Activated CD4-positive, alpha-beta T cell treated with anti-CD3 and anti-CD28 coated beads for 36 hours (primary cell): ENCODE measurements around the gene ABHD16B. TPM values are rescaled to one million over a fixed set of nuclear protein-coding genes. Genes with fewer than 3 reads are reported as not detected.

Experiments used
- ATAC-seq: fragments of 200-7000 bp; cut with Tn5 transposase; one replicate; pipeline ENCODE4 v1.10.0; 2021; ENCODE audit warnings: mild to moderate bottlenecking, moderate library complexity
- CTCF ChIA-PET: fragments of 350-600 bp; sonication (Branson Sonifier 250); formaldehyde crosslinking; loops from one replicate; lab custom pipeline; 2021; ENCODE audit warnings: antibody characterized with exemption; lab: Charles Lee
- POLR2A ChIA-PET: fragments of 350-600 bp; sonication (Branson Sonifier 250); formaldehyde crosslinking; loops from one replicate; lab custom pipeline; 2021; ENCODE audit warnings: antibody characterized with exemption, inconsistent platforms; lab: Charles Lee
- DNase-seq: peaks from one replicate; pipeline ENCODE4 v3.0.0-alpha.2; 2020
- H3K27ac Mint-ChIP-seq: one replicate; pipeline ENCODE4 v1.8.0; 2021; ENCODE audit warnings: mixed read lengths
- H3K27me3 Mint-ChIP-seq: one replicate; pipeline ENCODE4 v1.8.0; 2021; ENCODE audit warnings: mixed read lengths
- H3K36me3 Mint-ChIP-seq: one replicate; pipeline ENCODE4 v1.8.0; 2021; ENCODE audit warnings: low read depth, mixed read lengths
- H3K4me1 Mint-ChIP-seq: one replicate; pipeline ENCODE4 v1.8.0; 2021; ENCODE audit warnings: mixed read lengths
- H3K4me3 Mint-ChIP-seq: one replicate; pipeline ENCODE4 v1.8.0; 2021; ENCODE audit warnings: mild to moderate bottlenecking, moderate library complexity, mixed read lengths
- H3K9me3 Mint-ChIP-seq: one replicate; pipeline ENCODE4 v1.8.0; 2021; ENCODE audit warnings: low read depth, mixed read lengths
- intact Hi-C, 2 experiments: fragments of 100-400 bp; cut with DNase I in 1 of 2; cut with micrococcal nuclease in 1 of 2; formaldehyde crosslinking; loops; one replicate each; pipeline versions ENCODE4 v1.14.2 to v1.15.1; 2022 to 2024; cut with DNase I, micrococcal nuclease
- total RNA-seq, 2 experiments: library from RNA; stranded (reverse); gene quantifications; one replicate each; pipeline ENCODE4 v1.2.3, GENCODE V29; 2021

The ABHD16B gene
- total RNA-seq, 2 experiments from 2014 or later: 0.11 to 0.16 TPM

DNA sequence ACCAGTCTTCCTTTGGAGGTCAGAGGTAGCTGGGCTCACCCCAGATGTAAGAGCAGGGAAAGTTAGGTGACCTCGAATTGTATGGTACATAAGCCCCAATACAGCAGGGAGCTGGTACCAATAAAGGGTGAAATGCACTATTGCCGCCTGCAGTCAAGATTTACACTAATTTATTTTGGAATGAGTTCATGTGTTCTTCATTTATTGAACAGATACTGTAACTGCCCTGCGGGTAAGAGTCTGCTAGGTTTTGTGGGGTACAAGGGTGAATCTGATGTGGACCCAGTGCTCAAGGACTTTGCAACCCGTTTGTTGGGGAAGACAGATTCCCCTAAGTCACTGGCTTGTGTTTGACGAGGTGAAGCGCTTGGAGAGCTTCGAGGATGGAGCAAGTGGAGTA lies 31.1 kb downstream of the ABHD16B start:
- CTCF ChIA-PET: no interaction called here
- ATAC-seq (no peak), DNase-seq (no peak)
- H3K4me3 Mint-ChIP-seq: no peak overlapping the region
- no peaks in the 10 kb centered on the region for H3K27me3 Mint-ChIP-seq
- H3K4me1 Mint-ChIP-seq: peaks cover 21% of the 10 kb centered on the region
- no peaks in the 10 kb centered on the region for H3K9me3 Mint-ChIP-seq
- POLR2A ChIA-PET: no interaction called here
- intact Hi-C loops: no loop called here
- no peak overlapping the region for H3K27ac Mint-ChIP-seq
- peaks cover 30% of the 10 kb centered on the region for H3K36me3 Mint-ChIP-seq

DNA sequence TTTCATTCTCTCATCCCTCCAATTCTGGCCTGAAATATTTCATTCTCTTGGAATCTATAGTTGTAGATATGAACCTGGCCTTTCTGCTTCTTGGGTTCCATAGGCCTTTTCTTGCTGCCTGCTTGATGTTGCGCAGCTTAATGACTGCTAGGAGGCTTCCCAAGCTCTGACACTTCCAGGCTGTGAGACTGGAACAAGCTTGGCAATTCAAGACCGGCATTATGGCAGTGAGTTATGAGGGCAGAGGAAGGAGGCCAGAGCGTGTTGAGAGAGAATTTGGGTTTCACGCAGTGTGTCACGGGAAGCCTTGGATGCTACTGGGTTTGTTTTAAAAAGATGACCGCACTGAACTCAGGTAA lies 32.7 kb downstream of the ABHD16B start:
- no peaks in the 10 kb centered on the region for H3K9me3 Mint-ChIP-seq
- H3K36me3 Mint-ChIP-seq: peaks cover 37% of the 10 kb centered on the region
- ChIA-PET CTCF (interaction anchor here (1.0 to 3.1 kb wide), 5 partner anchors 13 to 86 kb away, joined by 3 to 15 read pairs (median 5); partner anchors contain the start of genes PRPF6, SAMD10 and TPD52L2), POLR2A (no interaction called here)
- DNase-seq (no peak), ATAC-seq (no peak)
- intact Hi-C loops: loop anchor here (1.0 to 2.0 kb wide), 6 partner anchors 21 to 1771 kb away; partner anchors contain the start of genes TPD52L2 (in 2 of the 2), ARFRP1 (in 1 of the 2), LSM14B (in 1 of the 2) and ZBTB46 (in 1 of the 2)
- H3K27ac Mint-ChIP-seq: peak overlapping the region; percentile 76
- peak overlapping the region; percentile 72 for H3K4me3 Mint-ChIP-seq
- no peaks in the 10 kb centered on the region for H3K27me3 Mint-ChIP-seq
- H3K4me1 Mint-ChIP-seq: peaks cover 35% of the 10 kb centered on the region

DNA sequence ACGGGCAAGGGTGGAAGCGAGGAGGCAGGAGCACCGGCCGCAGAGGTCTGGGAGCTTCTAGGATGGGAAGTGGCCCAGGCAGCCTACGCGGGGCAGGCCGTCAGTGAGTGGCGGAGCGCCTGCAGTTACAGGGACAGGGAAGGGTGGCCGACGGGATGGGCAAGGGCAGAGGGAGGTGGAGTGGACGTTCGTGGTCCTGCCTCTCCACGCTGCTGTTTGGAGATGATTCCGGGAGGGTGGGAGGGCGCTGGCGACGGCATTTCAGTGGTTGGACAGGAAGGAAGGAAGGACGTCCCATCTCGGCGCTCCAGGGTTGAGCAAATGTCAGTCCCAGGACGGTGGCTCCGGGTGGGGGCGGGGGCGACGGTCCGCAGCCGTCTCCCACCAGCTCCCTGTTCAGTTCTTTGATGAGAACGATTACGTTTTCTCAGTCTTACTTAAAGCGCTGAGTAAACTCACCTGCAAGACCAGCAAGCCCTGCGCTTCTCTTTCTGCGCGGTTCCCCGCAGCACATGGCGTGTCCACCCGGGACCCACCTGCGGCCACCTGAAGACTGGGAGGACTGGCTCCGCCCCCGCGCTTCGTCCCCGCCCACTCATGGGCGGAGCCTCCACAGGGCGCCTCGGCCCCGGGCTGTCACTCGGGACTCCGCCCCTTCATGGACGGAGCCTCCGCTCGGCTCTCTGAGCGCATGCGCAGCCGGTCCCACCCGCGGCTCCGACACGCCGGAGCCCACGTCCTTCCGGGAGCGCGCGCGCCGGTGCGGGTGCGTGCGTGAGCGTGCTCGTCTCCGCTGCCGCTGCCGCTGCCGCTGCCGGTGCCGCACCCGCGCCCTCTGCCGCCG lies 33.3 kb downstream of the ABHD16B start, which contains the start of gene DNAJC5:
Gene DNAJC5, plus strand, starts transcription at position 769 of the 844 bp plus-strand sequence. CDS start 33,220 bp downstream, outside the sequence.
- no peaks in the 10 kb centered on the region for H3K9me3 Mint-ChIP-seq
- peaks cover 40% of the 10 kb centered on the region for H3K4me1 Mint-ChIP-seq
- intact Hi-C loops: loop anchor here (1.0 to 5.0 kb wide), 12 partner anchors 21 to 1772 kb away; partner anchors contain the start of genes TPD52L2 (in 2 of the 2), ARFRP1 (in 1 of the 2), GMEB2 (in 1 of the 2) and LSM14B (in 1 of the 2)
- DNase-seq (peak; percentile 98), ATAC-seq (peak; percentile 86)
- peaks cover 37% of the 10 kb centered on the region for H3K36me3 Mint-ChIP-seq
- H3K27ac Mint-ChIP-seq: peak within 1 kb of the TSS; percentile 98
- ChIA-PET POLR2A (interaction anchor here (0.5 kb wide), 1 partner anchor 28 kb away, joined by 5 read pairs; no protein-coding TSS in a partner anchor), CTCF (interaction anchor here (1.0 to 3.1 kb wide), 5 partner anchors 13 to 85 kb away, joined by 3 to 15 read pairs (median 5); partner anchors contain the start of genes PRPF6, SAMD10 and TPD52L2)
- peak within 1 kb of the TSS; percentile 95 for H3K4me3 Mint-ChIP-seq
- no peaks in the 10 kb centered on the region for H3K27me3 Mint-ChIP-seq

DNA sequence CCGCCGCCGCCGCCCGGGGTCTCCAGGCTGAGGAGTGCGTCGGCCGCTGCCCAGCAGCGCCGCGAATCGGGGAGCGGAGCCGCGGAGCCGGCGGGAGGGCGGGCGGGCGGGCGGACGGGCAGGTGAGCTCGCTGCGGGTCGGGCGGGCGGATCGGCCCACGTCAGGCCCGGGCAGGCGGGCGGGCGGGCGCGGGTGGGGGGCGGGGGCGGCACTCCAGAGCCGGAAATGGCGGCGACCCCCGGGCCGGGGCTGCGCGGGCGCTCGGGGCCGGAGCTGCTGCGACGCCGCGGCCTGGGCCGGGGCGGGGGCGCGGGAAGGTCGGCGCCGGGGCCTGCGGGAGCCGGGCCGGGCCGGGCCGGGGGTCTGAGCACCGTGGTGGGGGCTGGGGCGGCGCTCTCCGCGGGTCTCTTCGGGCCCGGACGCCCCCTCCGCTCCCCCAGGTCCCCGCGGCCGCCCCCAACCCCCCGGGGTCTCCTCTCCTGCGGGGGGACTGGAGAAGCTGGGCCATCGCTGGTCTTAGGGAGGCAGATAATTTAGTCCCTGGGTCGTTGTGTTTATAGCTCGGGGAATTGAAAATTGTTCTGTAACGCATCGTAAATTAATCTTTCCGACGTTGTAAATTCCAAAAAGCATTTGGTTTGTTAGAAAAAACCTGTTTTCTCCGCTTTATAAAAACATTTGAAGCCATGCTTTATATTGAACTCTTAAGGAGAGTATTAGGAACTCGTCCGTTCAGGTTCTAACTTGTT lies 34.1 kb downstream of the ABHD16B start:
- no peak for ATAC-seq
- Mint-ChIP-seq H3K36me3 (peaks cover 34% of the 10 kb centered on the region), H3K9me3 (no peaks in the 10 kb centered on the region), H3K27me3 (no peaks in the 10 kb centered on the region), H3K27ac (peak overlapping the region; percentile 98), H3K4me3 (peak overlapping the region; percentile 95), H3K4me1 (peaks cover 46% of the 10 kb centered on the region)
- CTCF ChIA-PET: interaction anchor here (0.6 to 3.1 kb wide), 11 partner anchors 12 to 89 kb away, joined by 3 to 15 read pairs (median 5); partner anchors contain the start of genes PRPF6, SAMD10 and TPD52L2
- intact Hi-C loops: loop anchor here (1.0 to 5.0 kb wide), 8 partner anchors 62 to 1773 kb away; partner anchors contain the start of genes GMEB2 (in 1 of the 2), LSM14B (in 1 of the 2), RTEL1 (in 1 of the 2) and TCEA2 (in 1 of the 2)
- no peak for DNase-seq
- POLR2A ChIA-PET: interaction anchor here (0.5 kb wide), 1 partner anchor 29 kb away, joined by 5 read pairs; no protein-coding TSS in a partner anchor

DNA sequence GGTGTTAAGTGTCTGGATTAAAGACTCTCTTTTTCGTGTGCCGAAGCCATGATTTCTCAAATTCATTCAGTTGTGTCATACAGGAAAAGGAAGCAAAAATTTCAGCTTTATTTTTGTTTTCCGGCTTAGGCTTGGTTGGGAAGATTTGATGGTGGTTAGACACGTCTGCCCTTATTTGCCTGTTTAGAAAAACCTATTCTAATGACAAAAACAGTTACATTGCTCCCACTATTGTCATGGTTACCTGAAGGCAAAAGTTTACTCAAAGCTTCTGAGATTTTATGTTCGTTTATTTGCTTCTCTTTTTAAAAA lies 34.6 kb downstream of the ABHD16B start:
- ChIA-PET CTCF (interaction anchor here (0.6 to 3.1 kb wide), 10 partner anchors 12 to 182 kb away, joined by 3 to 15 read pairs (median 4); partner anchors contain the start of genes PRPF6, SAMD10 and TPD52L2), POLR2A (interaction anchor here (0.7 kb wide), 1 partner anchor 27 kb away, joined by 4 read pairs; no protein-coding TSS in a partner anchor)
- no peak for ATAC-seq
- no peaks in the 10 kb centered on the region for H3K9me3 Mint-ChIP-seq
- H3K4me3 Mint-ChIP-seq: peak overlapping the region; percentile 95
- peaks cover 51% of the 10 kb centered on the region for H3K4me1 Mint-ChIP-seq
- intact Hi-C loops: loop anchor here (1.0 to 5.0 kb wide), 9 partner anchors 61 to 1773 kb away; partner anchors contain the start of genes GMEB2 (in 1 of the 2), LSM14B (in 1 of the 2), PRPF6 (in 1 of the 2) and RTEL1 (in 1 of the 2)
- DNase-seq: no peak
- H3K27ac Mint-ChIP-seq: peak overlapping the region; percentile 98
- no peaks in the 10 kb centered on the region for H3K27me3 Mint-ChIP-seq
- H3K36me3 Mint-ChIP-seq: peaks cover 33% of the 10 kb centered on the region

DNA sequence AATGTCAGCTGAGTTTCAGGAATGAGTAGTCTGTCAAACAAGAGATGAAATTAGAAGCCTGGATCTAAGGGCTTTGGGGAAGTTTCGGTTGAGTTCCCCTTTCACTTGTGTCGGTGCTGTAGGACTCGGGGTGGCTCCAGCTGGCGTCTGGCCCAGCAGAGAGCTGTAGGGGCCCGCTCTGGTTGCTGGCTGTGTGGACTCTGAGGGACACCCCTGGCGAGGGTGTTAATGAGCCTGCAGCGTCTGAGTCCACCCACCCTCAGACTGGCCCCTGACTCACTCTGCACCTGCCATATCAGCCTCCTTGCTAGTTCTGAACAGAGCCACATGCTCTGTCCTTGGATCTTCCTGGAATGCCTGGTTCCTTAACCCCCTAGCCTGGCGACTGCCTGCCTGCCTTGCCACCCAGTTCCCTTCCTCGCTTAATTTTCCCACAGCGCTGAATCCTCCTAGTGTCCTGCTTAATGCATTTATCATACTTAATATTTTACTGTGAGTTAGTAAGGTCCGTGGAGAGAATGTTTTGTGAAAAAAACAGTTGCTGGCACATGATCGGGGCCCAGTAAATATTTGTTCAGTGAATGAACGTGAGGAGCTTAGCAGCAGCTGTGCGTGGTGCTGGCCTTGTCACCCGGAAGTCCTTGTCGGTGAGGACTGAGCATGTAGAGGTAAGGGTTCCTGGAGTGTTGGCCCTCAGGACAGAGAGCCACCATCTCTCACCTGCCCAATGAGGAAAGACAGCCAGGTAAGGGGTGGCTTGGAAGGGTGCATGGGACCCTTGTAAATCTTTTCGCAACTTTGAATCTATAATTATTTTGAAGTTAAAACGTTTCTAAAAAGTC lies 35.2 kb downstream of the ABHD16B start:
- CTCF ChIA-PET: interaction anchor here (0.6 to 3.1 kb wide), 9 partner anchors 15 to 181 kb away, joined by 3 to 15 read pairs (median 5); partner anchors contain the start of genes PRPF6, SAMD10 and TPD52L2
- peak; percentile 60 for DNase-seq
- intact Hi-C loops: loop anchor here (1.0 to 5.0 kb wide), 2 partner anchors 76 to 85 kb away; partner anchors contain the start of gene PRPF6 (in 1 of the 2)
- Mint-ChIP-seq H3K9me3 (no peaks in the 10 kb centered on the region), H3K27ac (peak overlapping the region; percentile 98), H3K36me3 (peaks cover 31% of the 10 kb centered on the region), H3K4me3 (peak overlapping the region; percentile 95), H3K27me3 (no peaks in the 10 kb centered on the region), H3K4me1 (peaks cover 56% of the 10 kb centered on the region)
- POLR2A ChIA-PET: interaction anchor here (0.7 kb wide), 1 partner anchor 28 kb away, joined by 4 read pairs; no protein-coding TSS in a partner anchor
- peak; percentile 52 for ATAC-seq

DNA sequence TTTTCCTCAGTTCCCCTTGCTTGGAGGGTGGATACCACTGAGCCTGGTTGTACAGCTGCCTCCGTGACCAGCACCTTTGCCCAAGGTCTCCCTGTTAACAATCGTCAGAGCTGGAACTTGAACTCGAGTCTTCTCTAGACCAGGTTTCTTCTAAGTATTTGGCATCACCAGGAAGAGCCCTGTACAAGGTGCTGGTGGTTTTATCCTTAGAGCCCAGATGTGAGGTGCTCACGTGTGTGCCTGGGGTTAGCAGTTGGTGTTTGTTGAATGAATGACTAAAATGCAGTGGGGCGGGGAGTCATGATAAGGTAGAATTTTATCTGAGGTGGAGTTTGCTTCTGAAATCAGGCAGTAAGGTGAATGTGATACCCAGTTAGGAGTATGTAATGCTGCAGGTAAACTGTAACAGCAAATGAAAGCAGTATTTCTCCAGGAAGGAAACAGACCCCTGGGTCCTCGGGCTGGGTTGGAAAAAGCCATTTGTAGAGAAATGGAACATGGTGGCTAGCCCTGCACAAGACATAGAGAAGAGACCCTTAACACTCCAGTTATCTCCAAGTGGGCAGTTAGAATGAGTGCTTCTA lies 36.8 kb downstream of the ABHD16B start:
- Mint-ChIP-seq H3K9me3 (no peaks in the 10 kb centered on the region), H3K4me3 (no peak overlapping the region), H3K36me3 (peaks cover 35% of the 10 kb centered on the region), H3K4me1 (peaks cover 69% of the 10 kb centered on the region), H3K27ac (peak overlapping the region; percentile 66), H3K27me3 (no peaks in the 10 kb centered on the region)
- POLR2A ChIA-PET: no interaction called here
- no peak for ATAC-seq
- CTCF ChIA-PET: no interaction called here
- intact Hi-C loops: loop anchor here in 1 of 2 experiments (5.0 kb wide), 1 partner anchor 74 kb away; no protein-coding TSS in a partner anchor
- DNase-seq: no peak

DNA sequence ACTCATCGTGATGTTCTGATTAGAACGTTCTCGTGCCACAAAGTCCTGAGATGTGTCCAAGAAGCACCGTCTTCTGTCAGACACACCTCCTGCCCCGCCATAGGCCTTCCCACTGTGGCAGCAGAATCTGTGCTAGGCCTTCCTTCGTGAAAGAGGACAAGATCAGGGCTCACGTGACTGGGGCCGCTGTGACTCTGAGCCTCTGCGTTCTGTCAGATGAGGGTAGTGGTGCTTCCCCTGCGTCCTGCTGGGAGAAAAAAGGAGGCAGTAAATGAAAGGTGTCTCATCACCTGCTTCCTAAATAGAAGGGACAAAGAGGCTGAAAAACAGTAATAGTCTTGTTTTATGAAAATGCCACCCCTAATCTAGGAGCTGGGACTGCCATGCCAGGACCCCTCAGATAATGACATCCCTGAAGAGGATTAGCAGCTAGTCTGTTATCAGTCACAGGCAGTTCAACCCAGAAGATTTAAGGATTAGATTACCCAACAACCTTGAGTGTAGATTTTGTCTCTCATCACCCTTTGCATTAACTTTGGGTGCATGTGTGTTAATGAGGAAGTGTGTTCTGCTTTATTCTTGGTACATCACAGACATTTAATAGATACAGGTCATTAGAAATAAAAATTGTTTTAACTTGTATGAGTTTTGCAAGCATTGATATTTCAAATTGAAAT lies 37.7 kb downstream of the ABHD16B start:
- POLR2A ChIA-PET: no interaction called here
- peaks cover 75% of the 10 kb centered on the region for H3K4me1 Mint-ChIP-seq
- H3K4me3 Mint-ChIP-seq: no peak overlapping the region
- H3K9me3 Mint-ChIP-seq: no peaks in the 10 kb centered on the region
- CTCF ChIA-PET: interaction anchor here (1.5 kb wide), 1 partner anchor 33 kb away, joined by 4 read pairs; no protein-coding TSS in a partner anchor
- H3K36me3 Mint-ChIP-seq: peaks cover 35% of the 10 kb centered on the region
- H3K27me3 Mint-ChIP-seq: no peaks in the 10 kb centered on the region
- DNase-seq: peak; percentile 41
- no peak for ATAC-seq
- intact Hi-C loops: loop anchor here in 1 of 2 experiments (5.0 kb wide), 1 partner anchor 73 kb away; no protein-coding TSS in a partner anchor
- H3K27ac Mint-ChIP-seq: peak overlapping the region; percentile 47

DNA sequence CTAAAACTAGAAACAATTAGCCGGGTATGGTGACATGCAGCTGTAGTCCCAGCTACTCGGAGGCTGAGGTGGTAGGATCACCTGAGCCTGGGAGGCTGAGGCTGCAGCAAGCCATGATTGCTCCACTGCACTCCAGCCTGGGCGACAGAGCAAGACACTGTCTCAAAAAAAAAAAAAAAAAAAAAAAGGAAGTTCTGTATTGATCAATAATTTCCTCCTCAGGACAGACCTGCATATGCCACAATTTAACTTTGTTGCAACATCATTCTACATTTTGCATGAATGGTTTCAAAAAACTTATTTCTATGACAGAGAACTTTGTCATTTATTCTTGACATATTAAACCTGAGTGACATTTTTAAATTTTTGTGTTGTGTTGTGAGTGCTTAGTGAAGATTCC lies 39.1 kb downstream of the ABHD16B start:
- no peaks in the 10 kb centered on the region for H3K27me3 Mint-ChIP-seq
- H3K36me3 Mint-ChIP-seq: peaks cover 35% of the 10 kb centered on the region
- POLR2A ChIA-PET: no interaction called here
- no peak overlapping the region for H3K27ac Mint-ChIP-seq
- intact Hi-C loops: loop anchor here (5.0 to 10.0 kb wide), 2 partner anchors 37 to 224 kb away; no protein-coding TSS in a partner anchor
- H3K4me1 Mint-ChIP-seq: peaks cover 75% of the 10 kb centered on the region
- ATAC-seq: no peak
- no peaks in the 10 kb centered on the region for H3K9me3 Mint-ChIP-seq
- CTCF ChIA-PET: interaction anchor here (1.5 to 1.8 kb wide), 2 partner anchors 32 to 34 kb away, joined by 4 to 5 read pairs; no protein-coding TSS in a partner anchor
- H3K4me3 Mint-ChIP-seq: no peak overlapping the region
- no peak for DNase-seq
